ENCODE measurements around the gene STAT2.

DNA sequence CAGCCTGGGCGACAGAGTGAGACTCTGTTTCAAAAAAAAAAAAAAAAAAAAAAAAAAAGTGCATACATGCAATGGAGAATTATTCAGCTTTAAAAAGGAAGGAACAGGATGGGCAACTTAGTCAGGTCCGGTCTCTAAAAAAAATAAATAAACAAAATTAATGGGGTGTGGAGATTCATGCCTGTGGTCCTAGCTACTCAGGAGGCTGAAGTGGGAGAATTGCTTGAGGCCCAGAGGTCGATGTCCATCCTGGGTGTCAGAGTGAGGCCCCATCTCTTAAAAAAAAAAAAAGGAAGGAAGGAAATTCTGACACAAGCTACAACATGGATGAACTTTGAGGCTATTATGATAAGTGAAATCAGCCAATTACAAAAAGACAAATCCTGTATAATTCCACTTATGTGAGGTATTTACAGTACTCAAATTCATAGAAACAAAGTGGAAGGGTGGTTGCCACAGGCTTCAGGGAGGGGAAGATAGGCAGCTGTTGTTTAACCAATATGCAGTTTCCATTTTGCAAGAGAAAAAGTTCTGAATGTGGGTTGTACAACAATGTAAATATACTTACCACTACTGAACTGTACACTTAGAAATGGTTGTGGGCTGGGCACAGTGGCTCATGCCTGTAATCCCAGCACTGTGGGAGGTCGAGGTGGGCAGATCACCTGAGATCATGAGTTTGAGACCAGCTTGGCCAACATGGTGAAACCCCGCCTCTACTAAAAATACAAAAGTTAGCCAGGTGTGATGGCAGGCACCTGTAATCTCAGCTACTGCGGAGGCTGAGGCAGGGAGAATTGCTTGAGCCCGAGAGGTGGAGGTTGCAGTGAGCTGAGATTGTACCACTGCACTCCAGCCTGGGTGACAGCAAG, 15.1 kb upstream of the STAT2 start:
- TF ChIP-seq CTCF (conservative IDR thresholded peaks at IDR 0.05; ENCODE audit: low read length) (no peak), EZH2phosphoT487 (IDR thresholded peaks at IDR 0.05; ENCODE audit: borderline replicate concordance) (no peak)

All from Loucy (cell line).